ENCODE results near the gene OBP2A.
"Not testable (repeated sequence)": the region's sequence is repeated elsewhere in the genome, so short reads cannot be mapped to it uniquely, and the experiment has no call there.

Gene OBP2A

DNA sequence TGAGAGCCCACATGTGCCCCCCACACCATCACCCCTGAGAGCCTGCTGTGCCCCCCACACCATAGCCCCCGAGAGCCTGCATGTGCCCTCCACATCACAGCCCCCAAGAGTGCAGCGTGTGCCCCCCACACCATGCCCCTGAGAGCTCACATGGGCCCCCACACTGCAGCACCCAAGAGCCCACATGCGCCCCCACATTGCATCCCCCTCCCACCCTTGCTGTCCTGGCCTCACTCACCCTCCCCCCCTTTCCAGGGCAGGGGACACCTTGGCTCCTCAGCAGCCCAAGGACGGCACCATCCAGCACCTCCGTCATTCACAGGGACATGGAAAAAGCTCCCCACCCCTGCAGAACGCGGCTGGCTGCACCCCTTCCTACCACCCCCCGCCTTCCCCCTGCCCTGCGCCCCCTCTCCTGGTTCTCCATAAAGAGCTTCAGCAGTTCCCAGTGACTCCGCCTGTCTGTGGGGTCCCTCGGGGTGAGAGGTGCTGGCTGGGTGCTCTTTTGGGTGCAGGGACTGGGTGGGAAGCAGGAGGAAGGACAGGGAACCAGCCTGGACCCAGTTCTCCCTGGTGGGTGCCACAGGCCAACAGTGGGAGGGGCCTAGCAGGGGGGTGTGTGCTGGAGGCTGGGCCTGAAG, 19.7 kb upstream of the OBP2A start:
- no peaks in the 10 kb centered on the region for H3K27me3 ChIP-seq (ENCODE audit: insufficient read depth, insufficient read length)
- no peak for TF ChIP-seq SUZ12 (IDR thresholded peaks at IDR 0.05; ENCODE audit: extremely low read depth, insufficient read depth, insufficient read length)
- no peaks in the 10 kb centered on the region for H3K9me3 ChIP-seq (ENCODE audit: insufficient read depth, low read length)
- H3K4me3 ChIP-seq (ENCODE audit: insufficient read length, low read depth), result no peak overlapping the region
- no peaks in the 10 kb centered on the region for H3K36me3 ChIP-seq (ENCODE audit: insufficient read depth, insufficient read length, low read length)
- no peak for DNase-seq (ENCODE audit: low read depth, low spot score)
- peak overlapping the region; percentile 44 for H3K9ac ChIP-seq (ENCODE audit: insufficient read length, low read depth)
- peaks cover 25% of the 10 kb centered on the region for H3K4me1 ChIP-seq (ENCODE audit: insufficient read depth, insufficient read length)

DNA sequence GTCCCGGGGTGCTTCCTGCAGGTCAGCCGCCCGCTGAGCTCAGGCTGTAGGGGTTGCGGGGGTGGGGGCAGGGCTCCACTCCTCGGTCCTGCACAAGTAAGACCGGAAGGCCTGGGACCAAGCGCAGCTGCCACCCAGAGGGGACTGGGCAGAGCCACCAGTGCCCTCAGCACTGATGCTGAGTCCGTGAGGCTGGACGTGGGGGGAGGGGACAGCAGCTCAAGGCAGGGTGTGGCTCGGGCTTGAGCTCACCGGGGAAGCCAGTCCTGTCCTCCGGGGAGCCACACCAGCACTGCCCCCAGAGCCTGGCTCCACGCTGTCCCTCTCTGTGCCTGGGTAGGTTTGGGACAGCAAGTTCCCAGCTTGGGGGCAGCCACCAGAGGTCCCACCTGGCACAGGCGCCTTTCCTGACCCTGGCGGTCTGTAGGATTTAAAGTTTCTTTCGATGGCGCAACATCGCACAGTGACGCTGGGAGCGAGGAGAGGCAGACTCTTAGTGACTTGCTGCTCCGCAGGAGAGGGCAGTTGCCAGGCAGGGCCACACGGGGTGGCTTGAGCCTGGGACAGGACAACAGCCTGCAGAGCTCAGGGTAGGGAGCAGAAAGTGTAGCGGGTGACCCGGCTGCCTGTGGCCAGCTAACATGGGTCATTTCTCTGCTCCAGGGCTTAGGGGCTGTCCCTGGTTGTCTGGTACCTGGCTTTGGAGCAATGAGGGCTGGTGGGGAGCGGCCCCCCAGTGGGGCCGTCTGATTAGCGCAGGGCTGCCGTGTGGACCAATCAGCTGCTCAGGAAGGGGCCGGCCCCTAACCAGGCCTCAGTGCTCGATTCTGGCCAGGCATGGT, 19.0 kb upstream of the OBP2A start:
- DNase-seq (ENCODE audit: low read depth, low spot score), result no peak
- TF ChIP-seq ZNF274 (IDR thresholded peaks at IDR 0.05; ENCODE audit: low read depth, low read length) (no peak), YY1 (IDR thresholded peaks at IDR 0.05; ENCODE audit: insufficient read depth, insufficient read length) (no peak), SUZ12 (IDR thresholded peaks at IDR 0.05; ENCODE audit: extremely low read depth, insufficient read depth, insufficient read length) (no peak)
- no peaks in the 10 kb centered on the region for H3K9me3 ChIP-seq (ENCODE audit: insufficient read depth, low read length)

DNA sequence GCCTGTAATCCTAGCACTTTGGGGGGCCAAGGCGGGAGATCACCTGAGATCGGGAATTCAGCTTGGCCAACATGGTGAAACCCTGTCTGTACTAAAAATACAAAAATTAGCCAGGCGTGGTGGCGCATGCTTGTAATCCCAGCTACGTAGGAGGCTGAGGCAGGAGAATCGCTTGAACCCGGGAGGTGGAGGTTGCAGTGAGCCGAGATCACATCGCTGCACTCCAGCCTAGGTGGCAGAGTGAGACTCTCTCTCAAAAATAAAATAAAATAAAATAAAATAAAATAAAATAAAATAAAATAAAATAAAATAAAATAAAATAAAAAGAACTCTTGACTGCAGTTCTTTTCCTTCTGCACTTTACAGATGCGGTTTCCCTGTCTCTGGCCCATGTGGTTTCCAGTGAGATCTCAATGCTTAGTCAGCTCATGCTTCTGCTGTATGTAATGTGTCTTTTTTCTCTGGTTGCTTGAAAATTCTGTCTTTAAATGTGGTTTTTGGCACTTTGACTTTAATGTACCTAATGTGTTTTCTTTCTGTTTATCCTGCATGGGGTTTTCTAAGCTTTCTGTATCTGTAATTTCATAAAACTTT, 17.0 kb upstream of the OBP2A start:
- not testable (repeated sequence) for H3K36me3 ChIP-seq (ENCODE audit: insufficient read depth, insufficient read length, low read length); H3K9me3 ChIP-seq (ENCODE audit: insufficient read depth, low read length); DNase-seq (ENCODE audit: low read depth, low spot score); H3K9ac ChIP-seq (ENCODE audit: insufficient read length, low read depth); H3K27me3 ChIP-seq (ENCODE audit: insufficient read depth, insufficient read length); H3K4me3 ChIP-seq (ENCODE audit: insufficient read length, low read depth)
- H3K4me1 ChIP-seq (ENCODE audit: insufficient read depth, insufficient read length), result peaks cover 15% of the 10 kb centered on the region

More for the DNA sequence above, 19.0 kb upstream of the OBP2A start:
- no peaks in the 10 kb centered on the region for H3K36me3 ChIP-seq (ENCODE audit: insufficient read depth, insufficient read length, low read length)
- H3K9ac ChIP-seq (ENCODE audit: insufficient read length, low read depth), result peak overlapping the region; percentile 44
- no peaks in the 10 kb centered on the region for H3K27me3 ChIP-seq (ENCODE audit: insufficient read depth, insufficient read length)
- peaks cover 25% of the 10 kb centered on the region for H3K4me1 ChIP-seq (ENCODE audit: insufficient read depth, insufficient read length)
- no peak overlapping the region for H3K4me3 ChIP-seq (ENCODE audit: insufficient read length, low read depth)

DNA sequence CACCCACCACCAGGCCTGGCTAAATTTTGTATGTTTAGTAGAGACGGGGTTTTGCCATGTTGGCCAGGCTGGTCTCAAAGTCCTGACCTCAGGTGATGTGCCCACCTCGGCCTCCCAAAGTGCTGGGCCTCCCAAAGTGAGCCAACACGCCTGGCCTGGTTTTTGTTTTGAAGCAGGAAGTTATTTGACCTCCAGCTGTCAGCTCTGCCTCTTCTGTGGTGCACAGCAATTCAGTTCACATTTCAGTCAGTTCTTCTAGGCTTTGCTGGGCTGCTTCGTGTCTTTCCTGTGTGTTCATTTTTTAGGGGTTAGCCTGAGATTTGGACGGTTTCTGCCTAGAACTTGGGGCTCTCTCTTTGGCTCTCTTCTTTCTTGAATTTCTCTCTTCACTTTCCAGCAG, 15.8 kb upstream of the OBP2A start:
- Histone ChIP-seq H3K36me3 (ENCODE audit: insufficient read depth, insufficient read length, low read length) (no peaks in the 10 kb centered on the region), H3K4me3 (ENCODE audit: insufficient read length, low read depth) (no peak overlapping the region), H3K9me3 (ENCODE audit: insufficient read depth, low read length) (no peaks in the 10 kb centered on the region), H3K4me1 (ENCODE audit: insufficient read depth, insufficient read length) (peaks cover 15% of the 10 kb centered on the region), H3K9ac (ENCODE audit: insufficient read length, low read depth) (no peak overlapping the region), H3K27me3 (ENCODE audit: insufficient read depth, insufficient read length) (no peaks in the 10 kb centered on the region)
- no peak for TF ChIP-seq SUZ12 (IDR thresholded peaks at IDR 0.05; ENCODE audit: extremely low read depth, insufficient read depth, insufficient read length)
- TF ChIP-seq YY1 (IDR thresholded peaks at IDR 0.05; ENCODE audit: insufficient read depth, insufficient read length), result no peak
- TF ChIP-seq ZNF274 (IDR thresholded peaks at IDR 0.05; ENCODE audit: low read depth, low read length), result no peak
- no peak for DNase-seq (ENCODE audit: low read depth, low spot score)

DNA sequence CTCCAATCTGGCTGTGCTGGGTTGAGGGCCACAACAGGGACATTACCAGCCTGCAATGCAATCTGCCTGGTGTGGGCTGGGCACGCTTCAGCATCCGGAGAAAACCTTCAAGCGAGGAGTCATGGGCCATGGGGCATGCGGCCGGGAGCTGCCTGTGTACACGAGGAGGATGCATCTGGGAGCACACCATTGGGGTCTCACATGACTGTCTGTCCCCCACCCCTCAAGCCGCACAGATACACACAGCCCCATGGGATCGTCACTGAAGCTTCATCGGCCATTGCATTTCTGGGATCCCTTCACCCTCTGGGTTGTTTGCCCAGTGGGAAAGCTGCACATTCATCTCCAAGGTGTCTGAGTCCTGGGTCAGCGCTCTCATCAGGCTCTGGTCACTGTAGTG, 14.8 kb upstream of the OBP2A start:
- H3K4me3 ChIP-seq (ENCODE audit: insufficient read length, low read depth), result no peak overlapping the region
- peaks cover 13% of the 10 kb centered on the region for H3K4me1 ChIP-seq (ENCODE audit: insufficient read depth, insufficient read length)
- H3K9ac ChIP-seq (ENCODE audit: insufficient read length, low read depth), result no peak overlapping the region
- no peaks in the 10 kb centered on the region for H3K27me3 ChIP-seq (ENCODE audit: insufficient read depth, insufficient read length)
- no peak for DNase-seq (ENCODE audit: low read depth, low spot score)
- H3K36me3 ChIP-seq (ENCODE audit: insufficient read depth, insufficient read length, low read length), result no peaks in the 10 kb centered on the region
- H3K9me3 ChIP-seq (ENCODE audit: insufficient read depth, low read length), result no peaks in the 10 kb centered on the region
- TF ChIP-seq ZNF274 (IDR thresholded peaks at IDR 0.05; ENCODE audit: low read depth, low read length) (no peak), SUZ12 (IDR thresholded peaks at IDR 0.05; ENCODE audit: extremely low read depth, insufficient read depth, insufficient read length) (no peak), YY1 (IDR thresholded peaks at IDR 0.05; ENCODE audit: insufficient read depth, insufficient read length) (no peak)

DNA sequence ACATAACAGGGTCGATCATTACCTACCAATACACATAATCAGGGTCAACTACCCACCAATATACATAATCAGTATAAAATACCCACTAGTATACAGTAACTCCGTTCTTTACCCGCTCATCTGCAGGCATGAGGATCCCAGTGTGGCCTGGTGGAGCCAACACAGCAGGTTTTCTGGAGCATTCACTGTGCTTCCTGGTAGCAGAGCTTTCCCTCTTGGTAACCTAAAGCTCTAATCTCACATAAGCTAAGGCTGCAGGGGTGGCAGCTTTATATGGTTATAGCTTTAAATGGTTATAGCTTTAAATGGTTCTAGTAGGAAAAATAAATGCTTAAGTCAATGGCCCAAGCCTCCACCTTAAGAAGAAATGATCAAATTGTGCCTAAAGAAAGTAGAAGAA, 12.8 kb upstream of the OBP2A start:
- H3K9ac ChIP-seq (ENCODE audit: insufficient read length, low read depth), result no peak overlapping the region
- DNase-seq (ENCODE audit: low read depth, low spot score), result no peak
- H3K36me3 ChIP-seq (ENCODE audit: insufficient read depth, insufficient read length, low read length), result no peaks in the 10 kb centered on the region
- H3K9me3 ChIP-seq (ENCODE audit: insufficient read depth, low read length), result no peaks in the 10 kb centered on the region
- no peak for TF ChIP-seq ZNF274 (IDR thresholded peaks at IDR 0.05; ENCODE audit: low read depth, low read length)
- TF ChIP-seq YY1 (IDR thresholded peaks at IDR 0.05; ENCODE audit: insufficient read depth, insufficient read length), result no peak
- TF ChIP-seq SUZ12 (IDR thresholded peaks at IDR 0.05; ENCODE audit: extremely low read depth, insufficient read depth, insufficient read length), result no peak
- H3K4me3 ChIP-seq (ENCODE audit: insufficient read length, low read depth), result no peak overlapping the region
- peaks cover 4% of the 10 kb centered on the region for H3K4me1 ChIP-seq (ENCODE audit: insufficient read depth, insufficient read length)
- no peaks in the 10 kb centered on the region for H3K27me3 ChIP-seq (ENCODE audit: insufficient read depth, insufficient read length)

DNA sequence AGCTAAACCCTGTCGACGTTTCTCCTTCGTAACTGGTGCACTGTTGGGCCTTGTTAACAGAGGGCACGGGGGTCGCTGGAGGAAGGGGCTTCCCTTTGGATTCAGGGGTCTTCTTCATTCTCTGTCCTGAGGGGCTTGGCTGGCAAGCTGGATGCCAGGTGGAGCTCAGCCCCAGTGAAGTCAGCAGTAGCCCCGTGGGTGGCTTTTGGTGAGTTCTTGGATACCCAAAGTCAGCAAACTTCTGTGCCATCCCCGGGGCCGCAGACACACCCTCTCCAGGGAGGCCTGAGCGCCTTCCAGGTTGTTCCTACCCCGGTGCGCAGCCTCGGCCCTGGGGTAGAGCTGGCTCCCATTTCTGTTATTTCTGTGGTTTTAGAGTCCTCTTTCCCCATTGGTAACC, 12.3 kb upstream of the OBP2A start:
- no peaks in the 10 kb centered on the region for H3K36me3 ChIP-seq (ENCODE audit: insufficient read depth, insufficient read length, low read length)
- H3K4me3 ChIP-seq (ENCODE audit: insufficient read length, low read depth), result no peak overlapping the region
- no peaks in the 10 kb centered on the region for H3K9me3 ChIP-seq (ENCODE audit: insufficient read depth, low read length)
- no peak for DNase-seq (ENCODE audit: low read depth, low spot score)
- H3K4me1 ChIP-seq (ENCODE audit: insufficient read depth, insufficient read length), result peaks cover 4% of the 10 kb centered on the region
- no peak for TF ChIP-seq YY1 (IDR thresholded peaks at IDR 0.05; ENCODE audit: insufficient read depth, insufficient read length)
- no peak for TF ChIP-seq ZNF274 (IDR thresholded peaks at IDR 0.05; ENCODE audit: low read depth, low read length)
- no peak for TF ChIP-seq SUZ12 (IDR thresholded peaks at IDR 0.05; ENCODE audit: extremely low read depth, insufficient read depth, insufficient read length)
- H3K27me3 ChIP-seq (ENCODE audit: insufficient read depth, insufficient read length), result no peaks in the 10 kb centered on the region
- no peak overlapping the region for H3K9ac ChIP-seq (ENCODE audit: insufficient read length, low read depth)

DNA sequence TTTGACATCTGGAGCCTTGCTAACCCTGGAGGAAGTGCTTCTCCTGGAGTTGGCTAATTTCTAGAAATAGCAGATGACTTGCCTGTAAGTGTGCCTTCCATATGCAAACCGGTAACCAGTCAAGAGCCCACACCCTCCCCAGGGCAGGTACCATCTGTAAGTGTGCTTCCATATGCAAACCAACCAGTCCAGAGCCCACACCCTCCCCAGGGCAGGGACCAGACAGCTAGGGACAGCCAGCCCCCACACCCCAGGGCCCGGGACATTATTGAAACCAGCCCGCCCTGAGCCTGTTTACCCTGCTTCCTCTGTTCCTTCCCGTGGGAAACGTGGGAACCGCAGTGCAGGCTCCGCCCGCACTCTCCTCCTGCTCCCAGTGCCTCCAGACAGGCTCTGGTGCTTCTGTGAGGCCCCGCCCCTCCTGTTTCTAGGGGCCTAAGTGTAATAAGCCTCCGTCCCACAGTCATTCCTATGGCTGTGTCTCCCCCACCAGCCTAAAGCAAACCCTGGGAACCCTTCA, 11.7 kb upstream of the OBP2A start:
- H3K9me3 ChIP-seq (ENCODE audit: insufficient read depth, low read length); H3K36me3 ChIP-seq (ENCODE audit: insufficient read depth, insufficient read length, low read length); DNase-seq (ENCODE audit: low read depth, low spot score); H3K9ac ChIP-seq (ENCODE audit: insufficient read length, low read depth); H3K4me3 ChIP-seq (ENCODE audit: insufficient read length, low read depth); H3K4me1 ChIP-seq (ENCODE audit: insufficient read depth, insufficient read length); H3K27me3 ChIP-seq (ENCODE audit: insufficient read depth, insufficient read length): not testable (repeated sequence)

DNA sequence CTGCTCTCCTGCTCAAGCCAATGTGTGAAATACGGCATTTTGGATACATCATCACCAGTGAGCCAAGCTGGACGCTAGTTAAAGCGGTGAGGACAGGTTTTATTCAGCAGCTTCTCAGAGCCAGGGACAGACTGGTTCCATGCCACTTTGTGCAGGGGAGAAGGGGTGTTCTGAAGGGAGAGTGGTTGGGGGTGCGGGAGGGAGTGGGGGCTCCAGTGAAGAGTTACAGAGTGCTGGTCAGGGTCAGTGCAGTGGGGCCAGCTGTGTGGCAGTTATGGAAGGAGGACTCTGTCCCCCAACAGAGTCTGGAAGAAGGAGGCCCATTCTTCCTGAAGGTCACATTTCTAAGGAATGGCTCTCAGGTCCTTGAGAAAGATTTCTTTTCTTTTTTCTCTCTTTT, 11.1 kb upstream of the OBP2A start:
- DNase-seq (ENCODE audit: low read depth, low spot score); H3K4me3 ChIP-seq (ENCODE audit: insufficient read length, low read depth); H3K27me3 ChIP-seq (ENCODE audit: insufficient read depth, insufficient read length); H3K9me3 ChIP-seq (ENCODE audit: insufficient read depth, low read length); H3K36me3 ChIP-seq (ENCODE audit: insufficient read depth, insufficient read length, low read length); H3K4me1 ChIP-seq (ENCODE audit: insufficient read depth, insufficient read length); H3K9ac ChIP-seq (ENCODE audit: insufficient read length, low read depth): not testable (repeated sequence)

DNA sequence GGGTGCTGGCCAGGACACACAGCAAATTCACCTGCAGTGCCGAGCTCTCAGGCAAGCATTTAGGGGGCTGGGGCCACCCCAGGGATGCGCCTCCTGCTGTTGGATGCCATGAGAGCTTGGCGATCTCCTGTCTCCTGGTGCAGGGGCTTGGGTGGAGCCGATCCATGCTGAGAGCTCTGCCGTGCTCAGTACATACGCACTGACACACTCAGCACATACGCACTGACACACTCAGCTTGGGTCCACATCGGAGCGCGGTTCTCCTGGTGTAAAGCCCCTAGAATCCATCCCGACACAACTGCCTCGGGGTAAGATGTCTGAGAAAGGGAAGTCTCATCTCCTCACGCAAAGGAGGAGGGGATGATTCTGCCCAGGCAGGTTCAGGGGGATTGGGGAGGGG, 10.3 kb upstream of the OBP2A start:
- not testable (repeated sequence) for H3K36me3 ChIP-seq (ENCODE audit: insufficient read depth, insufficient read length, low read length); H3K27me3 ChIP-seq (ENCODE audit: insufficient read depth, insufficient read length); H3K4me1 ChIP-seq (ENCODE audit: insufficient read depth, insufficient read length); H3K9me3 ChIP-seq (ENCODE audit: insufficient read depth, low read length); H3K4me3 ChIP-seq (ENCODE audit: insufficient read length, low read depth); DNase-seq (ENCODE audit: low read depth, low spot score); H3K9ac ChIP-seq (ENCODE audit: insufficient read length, low read depth)
